ENCODE measurements around the gene DNAJC15. TPM values are rescaled to one million over a fixed set of nuclear protein-coding genes. Genes with fewer than 3 reads are reported as not detected.

DNAJC15 gene
- total RNA-seq, 2 experiments from 2014 or later = 8.9 to 10.6 TPM

DNA sequence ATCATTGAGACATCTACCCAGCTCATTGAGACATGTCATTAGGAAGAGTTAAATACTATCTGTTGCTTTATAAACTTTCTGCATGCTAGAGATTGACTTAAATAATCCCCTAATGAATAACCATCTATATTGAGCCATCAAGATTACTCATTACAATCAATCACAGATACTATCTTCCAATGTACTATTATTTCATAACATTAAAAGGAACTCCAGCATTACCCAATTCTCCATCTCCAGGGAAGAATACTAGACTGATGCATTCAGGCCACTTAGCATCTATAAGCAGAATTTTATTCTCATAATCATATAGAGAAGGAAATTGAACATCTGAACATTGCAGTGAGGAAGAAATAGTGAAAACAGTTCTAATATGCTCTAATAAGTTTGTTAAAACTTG lies 39.4 kb upstream of the DNAJC15 start:
- DNase-seq = no peak
- Mint-ChIP-seq H3K4me3 (no peak overlapping the region), H3K27ac (no peak overlapping the region), H3K9me3 (no peaks in the 10 kb centered on the region), H3K27me3 (no peaks in the 10 kb centered on the region), H3K36me3 (ENCODE audit: low read depth) (no peaks in the 10 kb centered on the region), H3K4me1 (ENCODE audit: low read depth) (peaks cover 4% of the 10 kb centered on the region)
- intact Hi-C loops (cut with micrococcal nuclease) = no loop called here
- ChIA-PET POLR2A (interaction anchor here (2.0 kb wide), 1 partner anchor 8 kb away, joined by 9 read pairs; the partner anchor contains the start of gene EPSTI1), CTCF (interaction anchor here (2.3 kb wide), 1 partner anchor 15 kb away, joined by 11 read pairs; no protein-coding TSS in a partner anchor)
- TF ChIP-seq, protein P1, sequence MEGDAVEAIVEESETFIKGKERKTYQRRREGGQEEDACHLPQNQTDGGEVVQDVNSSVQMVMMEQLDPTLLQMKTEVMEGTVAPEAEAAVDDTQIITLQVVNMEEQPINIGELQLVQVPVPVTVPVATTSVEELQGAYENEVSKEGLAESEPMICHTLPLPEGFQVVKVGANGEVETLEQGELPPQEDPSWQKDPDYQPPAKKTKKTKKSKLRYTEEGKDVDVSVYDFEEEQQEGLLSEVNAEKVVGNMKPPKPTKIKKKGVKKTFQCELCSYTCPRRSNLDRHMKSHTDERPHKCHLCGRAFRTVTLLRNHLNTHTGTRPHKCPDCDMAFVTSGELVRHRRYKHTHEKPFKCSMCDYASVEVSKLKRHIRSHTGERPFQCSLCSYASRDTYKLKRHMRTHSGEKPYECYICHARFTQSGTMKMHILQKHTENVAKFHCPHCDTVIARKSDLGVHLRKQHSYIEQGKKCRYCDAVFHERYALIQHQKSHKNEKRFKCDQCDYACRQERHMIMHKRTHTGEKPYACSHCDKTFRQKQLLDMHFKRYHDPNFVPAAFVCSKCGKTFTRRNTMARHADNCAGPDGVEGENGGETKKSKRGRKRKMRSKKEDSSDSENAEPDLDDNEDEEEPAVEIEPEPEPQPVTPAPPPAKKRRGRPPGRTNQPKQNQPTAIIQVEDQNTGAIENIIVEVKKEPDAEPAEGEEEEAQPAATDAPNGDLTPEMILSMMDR (IDR thresholded peaks at IDR 0.05) = no peak
- no peak for ATAC-seq

DNA sequence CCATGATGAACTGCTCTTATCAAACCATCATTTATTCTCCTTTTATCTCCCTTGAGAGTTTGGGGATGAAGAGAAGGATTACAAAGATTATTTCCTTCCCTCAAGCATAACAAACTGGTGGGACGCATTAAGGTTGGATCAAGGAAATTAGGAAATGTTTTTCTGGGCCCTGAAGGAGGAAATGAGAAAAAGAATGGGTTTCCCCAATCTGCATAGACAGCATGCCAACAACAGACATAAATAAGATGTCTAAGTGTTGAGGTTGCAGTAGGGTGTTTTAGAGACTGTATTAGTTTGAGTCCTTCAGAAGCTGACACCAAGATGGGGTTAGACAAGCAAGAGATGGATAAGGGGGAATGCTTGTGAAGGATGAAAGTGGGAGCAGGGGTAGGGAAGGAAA lies 38.7 kb upstream of the DNAJC15 start:
- ChIA-PET CTCF (interaction anchor here (2.2 kb wide), 1 partner anchor 15 kb away, joined by 9 read pairs; no protein-coding TSS in a partner anchor), POLR2A (no interaction called here)
- no peaks in the 10 kb centered on the region for H3K9me3 Mint-ChIP-seq
- no peak overlapping the region for H3K4me3 Mint-ChIP-seq
- H3K27me3 Mint-ChIP-seq = no peaks in the 10 kb centered on the region
- no peaks in the 10 kb centered on the region for H3K36me3 Mint-ChIP-seq (ENCODE audit: low read depth)
- intact Hi-C loops (cut with micrococcal nuclease) = no loop called here
- peaks cover 6% of the 10 kb centered on the region for H3K4me1 Mint-ChIP-seq (ENCODE audit: low read depth)
- DNase-seq = no peak
- TF ChIP-seq, protein P1 (IDR thresholded peaks at IDR 0.05) = no peak
- no peak for ATAC-seq
- no peak overlapping the region for H3K27ac Mint-ChIP-seq

DNA sequence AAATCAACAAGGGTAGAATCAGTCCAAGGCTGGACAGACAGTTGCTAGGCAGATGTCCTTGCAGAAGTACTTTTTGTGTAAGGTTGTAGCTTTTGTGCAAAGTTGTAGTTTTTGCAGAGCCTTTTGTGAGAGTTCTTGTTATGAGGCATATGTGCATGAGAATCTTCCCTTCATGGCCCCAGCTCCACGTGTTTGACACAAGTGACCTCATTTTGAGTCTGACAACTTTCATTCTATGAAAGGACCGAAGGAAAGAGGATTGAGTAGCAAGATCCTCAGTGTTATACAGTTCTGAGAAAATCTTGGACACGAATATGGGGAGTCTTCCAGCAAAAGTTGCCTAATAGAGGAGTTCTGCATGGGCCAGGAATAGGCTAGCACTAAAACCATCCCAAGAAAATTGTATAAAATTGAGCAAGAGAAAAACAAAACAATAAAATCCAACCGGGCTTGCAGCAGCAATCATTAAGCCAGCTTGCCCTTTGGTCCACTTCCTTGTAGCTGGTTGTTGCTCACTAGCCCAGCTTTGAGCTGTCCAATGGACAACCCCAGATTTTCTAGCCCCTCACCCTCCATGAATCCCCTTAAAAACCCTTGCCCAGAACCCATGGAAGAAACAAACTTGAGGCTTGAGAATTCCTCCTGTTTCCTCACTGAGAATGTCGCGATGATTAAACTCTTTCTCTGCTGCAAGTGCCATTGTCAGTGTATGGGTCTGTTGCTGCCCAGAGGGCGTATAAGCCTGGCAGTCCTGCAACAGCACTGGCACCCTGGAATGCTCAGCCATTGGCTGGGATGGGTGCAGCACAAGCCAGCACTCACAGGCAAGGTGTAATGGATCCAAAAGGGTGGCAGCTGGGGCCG lies 37.8 kb upstream of the DNAJC15 start:
- ChIA-PET CTCF (interaction anchor here (2.2 kb wide), 1 partner anchor 16 kb away, joined by 9 read pairs; no protein-coding TSS in a partner anchor), POLR2A (interaction anchor here (0.9 kb wide), 1 partner anchor 54 kb away, joined by 3 read pairs; no protein-coding TSS in a partner anchor)
- TF ChIP-seq, protein P1 (IDR thresholded peaks at IDR 0.05) = no peak
- DNase-seq (no peak), ATAC-seq (no peak)
- Mint-ChIP-seq H3K4me1 (ENCODE audit: low read depth) (peaks cover 14% of the 10 kb centered on the region), H3K27me3 (no peaks in the 10 kb centered on the region), H3K9me3 (no peaks in the 10 kb centered on the region), H3K36me3 (ENCODE audit: low read depth) (no peaks in the 10 kb centered on the region), H3K27ac (no peak overlapping the region), H3K4me3 (no peak overlapping the region)
- intact Hi-C loops (cut with micrococcal nuclease) = no loop called here

DNA sequence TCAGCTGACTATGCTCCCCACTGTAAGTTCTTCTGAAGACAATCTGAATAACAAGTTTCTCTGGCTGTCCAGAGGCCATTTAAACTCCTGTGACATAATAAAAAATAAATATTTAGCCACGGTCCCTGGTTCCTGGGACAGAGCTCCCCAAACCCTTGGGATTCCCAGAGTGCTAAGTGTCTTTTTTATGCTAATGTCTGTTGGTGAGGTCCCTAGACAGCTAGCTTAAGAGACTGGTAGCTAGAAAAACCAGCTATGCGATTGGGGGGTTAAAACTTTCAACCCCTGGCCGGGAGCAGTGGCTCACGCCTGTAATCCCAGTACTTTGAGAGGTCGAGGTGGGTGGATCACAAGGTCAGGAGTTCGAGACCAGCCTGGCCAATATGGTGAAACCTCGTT lies 37.2 kb upstream of the DNAJC15 start:
- H3K27me3 Mint-ChIP-seq = no peaks in the 10 kb centered on the region
- H3K4me3 Mint-ChIP-seq = no peak overlapping the region
- no peaks in the 10 kb centered on the region for H3K36me3 Mint-ChIP-seq (ENCODE audit: low read depth)
- DNase-seq (no peak), ATAC-seq (no peak)
- CTCF ChIA-PET = interaction anchor here (2.2 kb wide), 1 partner anchor 17 kb away, joined by 9 read pairs; no protein-coding TSS in a partner anchor
- H3K9me3 Mint-ChIP-seq = no peaks in the 10 kb centered on the region
- POLR2A ChIA-PET = interaction anchor here (0.9 kb wide), 1 partner anchor 53 kb away, joined by 3 read pairs; no protein-coding TSS in a partner anchor
- intact Hi-C loops (cut with micrococcal nuclease) = no loop called here
- no peak overlapping the region for H3K27ac Mint-ChIP-seq
- TF ChIP-seq, protein P1 (IDR thresholded peaks at IDR 0.05) = no peak
- H3K4me1 Mint-ChIP-seq (ENCODE audit: low read depth) = peaks cover 20% of the 10 kb centered on the region

Measured in activated CD8-positive, alpha-beta T cell treated with anti-CD3 and anti-CD28 coated beads for 36 hours (primary cell).